Measurements from ENCODE around the gene REXO5. TPM values are rescaled to one million over a fixed set of nuclear protein-coding genes. Genes with fewer than 3 reads are reported as not detected.

REXO5 gene
- total and polyA plus RNA-seq, 2 of the 13 experiments (the other 11 are each of a cell fraction or from before 2014, with no cell fraction given), result 5.9 to 13.1 TPM

DNA sequence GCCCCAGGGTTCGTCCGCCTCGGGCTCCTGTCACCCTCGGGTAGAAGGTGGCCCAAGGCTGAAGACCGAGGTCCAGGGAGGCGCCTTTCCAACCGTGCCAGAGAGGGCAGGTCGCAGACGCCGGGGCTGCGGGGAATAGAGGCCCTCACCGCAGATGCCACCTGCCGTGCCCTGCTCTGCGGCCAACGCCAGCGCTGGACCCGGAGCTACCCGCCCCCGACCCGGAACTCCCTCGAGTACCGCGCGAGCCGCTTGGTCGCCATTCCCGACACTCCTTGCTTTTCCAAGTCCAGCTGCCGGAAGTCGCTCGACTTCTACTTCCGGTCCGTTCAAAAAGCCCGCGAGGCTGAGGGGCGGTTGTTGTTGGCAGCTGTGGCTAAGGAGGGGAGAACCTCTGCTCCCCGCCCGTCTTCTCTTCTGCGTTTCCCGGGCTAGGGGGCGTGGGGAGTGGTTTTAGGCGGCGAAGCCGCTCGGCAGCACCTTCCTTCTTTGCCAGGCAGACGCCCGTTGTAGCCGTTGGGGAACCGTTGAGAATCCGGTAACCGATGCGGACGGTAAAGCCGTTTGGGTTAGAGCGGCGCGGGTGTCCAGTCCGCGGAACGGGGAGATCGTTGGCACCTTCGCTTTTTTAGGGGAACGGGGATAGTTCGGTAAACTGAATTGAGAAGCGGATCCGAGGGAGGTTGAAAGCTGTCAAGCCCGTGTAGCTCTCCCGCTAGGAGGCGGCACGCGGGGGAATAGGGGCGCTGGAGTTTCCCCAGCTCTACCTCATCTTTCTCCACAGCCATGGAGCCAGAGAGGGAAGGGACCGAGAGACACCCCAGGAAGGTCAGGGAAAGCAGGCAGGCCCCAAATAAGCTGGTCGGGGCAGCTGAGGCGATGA, at the start of gene REXO5, which contains the start of gene ERI2 (continued):
- TF ChIP-seq ZBTB49 (CRISPR knock-in tag; IDR thresholded peaks at IDR 0.05; ENCODE audit: borderline replicate concordance) (peak; percentile 83; the same call in 1 of the 2 replicates), TSC22D2 (CRISPR knock-in tag; IDR thresholded peaks at IDR 0.05; ENCODE audit: borderline replicate concordance) (peak; percentile 94; the same call in 1 of the 2 replicates), TAF15 (IDR thresholded peaks at IDR 0.05; ENCODE audit: low read depth, low read length, poor library complexity, severe bottlenecking) (peak; percentile 85), NFRKB (IDR thresholded peaks at IDR 0.05) (peak; percentile 65; the same call in 1 of the 2 replicates), MTF1 (CRISPR knock-in tag; IDR thresholded peaks at IDR 0.05) (no peak), ZNF644 (CRISPR knock-in tag; IDR thresholded peaks at IDR 0.05; ENCODE audit: low read depth) (peak; percentile 60; the same call in 1 of the 2 replicates), ATRX (CRISPR knock-in tag; IDR thresholded peaks at IDR 0.05; ENCODE audit: borderline replicate concordance) (no peak), STAG1 (CRISPR knock-in tag; IDR thresholded peaks at IDR 0.05) (no peak), ZFP37 (CRISPR knock-in tag; IDR thresholded peaks at IDR 0.05; ENCODE audit: borderline replicate concordance) (peak; percentile 65; the same call in 1 of the 2 replicates), GZF1 (CRISPR knock-in tag; IDR thresholded peaks at IDR 0.05) (peak; percentile 94), E2F2 (CRISPR knock-in tag; IDR thresholded peaks at IDR 0.05; ENCODE audit: borderline replicate concordance) (peak; percentile 98; the same call in 1 of the 2 replicates), SAP130 (CRISPR knock-in tag; IDR thresholded peaks at IDR 0.05; ENCODE audit: low read depth) (peak; percentile 99), ZNF746 (CRISPR knock-in tag; IDR thresholded peaks at IDR 0.05) (peak; percentile 84), KDM6A (CRISPR knock-in tag; IDR thresholded peaks at IDR 0.05; ENCODE audit: low read depth) (no peak), ZNF672 (CRISPR knock-in tag; IDR thresholded peaks at IDR 0.05) (no peak), ISL2 (CRISPR knock-in tag; IDR thresholded peaks at IDR 0.05) (peak; percentile 75), SMYD3 (CRISPR knock-in tag; IDR thresholded peaks at IDR 0.05) (peak; percentile 99), MED13 (CRISPR knock-in tag; IDR thresholded peaks at IDR 0.05) (no peak; the same call in 1 of the 2 replicates), POGK (CRISPR knock-in tag; conservative IDR thresholded peaks at IDR 0.05) (peak; percentile 97; the same call in 1 of the 2 replicates), ZBTB21 (CRISPR knock-in tag; IDR thresholded peaks at IDR 0.05) (peak; percentile 6; the same call in 1 of the 2 replicates), ZNF460 (CRISPR knock-in tag; IDR thresholded peaks at IDR 0.05; ENCODE audit: borderline replicate concordance) (peak; percentile 80; the same call in 1 of the 2 replicates)
- TF ChIP-seq, protein P1, sequence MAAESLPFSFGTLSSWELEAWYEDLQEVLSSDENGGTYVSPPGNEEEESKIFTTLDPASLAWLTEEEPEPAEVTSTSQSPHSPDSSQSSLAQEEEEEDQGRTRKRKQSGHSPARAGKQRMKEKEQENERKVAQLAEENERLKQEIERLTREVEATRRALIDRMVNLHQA (CRISPR knock-in tag; IDR thresholded peaks at IDR 0.05), result 0 out of 2 replicates have a peak, but pooled peaks have one; percentile 32
- TF ChIP-seq, protein P2, sequence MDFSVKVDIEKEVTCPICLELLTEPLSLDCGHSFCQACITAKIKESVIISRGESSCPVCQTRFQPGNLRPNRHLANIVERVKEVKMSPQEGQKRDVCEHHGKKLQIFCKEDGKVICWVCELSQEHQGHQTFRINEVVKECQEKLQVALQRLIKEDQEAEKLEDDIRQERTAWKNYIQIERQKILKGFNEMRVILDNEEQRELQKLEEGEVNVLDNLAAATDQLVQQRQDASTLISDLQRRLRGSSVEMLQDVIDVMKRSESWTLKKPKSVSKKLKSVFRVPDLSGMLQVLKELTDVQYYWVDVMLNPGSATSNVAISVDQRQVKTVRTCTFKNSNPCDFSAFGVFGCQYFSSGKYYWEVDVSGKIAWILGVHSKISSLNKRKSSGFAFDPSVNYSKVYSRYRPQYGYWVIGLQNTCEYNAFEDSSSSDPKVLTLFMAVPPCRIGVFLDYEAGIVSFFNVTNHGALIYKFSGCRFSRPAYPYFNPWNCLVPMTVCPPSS (IDR thresholded peaks at IDR 0.05), result no peak

All from HepG2 (cell line).